ENCODE data around the gene SVOPL. TPM values are rescaled to one million over a fixed set of nuclear protein-coding genes. Genes with fewer than 3 reads are reported as not detected.

Gene SVOPL
- total RNA-seq, 1 experiment from 2014 or later = not detected

GRCh38 chr7:138608275-138608674 is 92.9 kb downstream of the SVOPL start:
- ChIA-PET RAD21 (ENCODE audit: low non-redundant PET in 1 of 2, low total read pairs in 2 of 2, uncharacterized antibody in 2 of 2, unreplicated experiment in 2 of 2) (no interaction called here), CTCF (no interaction called here), POLR2A (no interaction called here)
- H3K9ac ChIP-seq (ENCODE audit: low read length) = no peak overlapping the region
- no peak for DNase-seq (ENCODE audit: low read depth, low spot score)
- no peaks in the 10 kb centered on the region for H3K4me1 ChIP-seq (ENCODE audit: control insufficient read depth in 1 of 2, insufficient read depth in 2 of 2, low read length in 2 of 2)
- H3K79me2 ChIP-seq (ENCODE audit: insufficient read depth, low read length) = no peaks in the 10 kb centered on the region
- H2AFZ ChIP-seq (ENCODE audit: low read depth, low read length, poor library complexity, severe bottlenecking) = no peak overlapping the region
- H3K27me3 ChIP-seq (ENCODE audit: insufficient read depth, low read length) = no peaks in the 10 kb centered on the region
- H3K36me3 ChIP-seq (ENCODE audit: control insufficient read depth in 1 of 2, insufficient read depth in 2 of 2, low read length in 2 of 2) = no peaks in the 10 kb centered on the region
- no peak overlapping the region for H3K4me3 ChIP-seq (replicated peaks in 1 of 2; ENCODE audit: low read depth in 1 of 2, low read length in 2 of 2)
- H3K9me2 ChIP-seq (ENCODE audit: insufficient read depth) = no peaks in the 10 kb centered on the region
- no TSS peak for BruUV-seq (replicated peaks)
- no peak overlapping the region for H3K4me2 ChIP-seq (ENCODE audit: low read length)
- ATAC-seq = no peak
- H3K9me3 ChIP-seq (ENCODE audit: control insufficient read depth in 1 of 2, insufficient read depth in 1 of 2, low read depth in 1 of 2, low read length in 2 of 2) = no peaks in the 10 kb centered on the region; a peak in 1 of 4 replicates
- TF ChIP-seq FOSL1 (IDR thresholded peaks at IDR 0.05; ENCODE audit: low read depth) = no peak
- TF ChIP-seq ELF1 (IDR thresholded peaks at IDR 0.05; ENCODE audit: borderline replicate concordance, low read depth) = no peak
- TF ChIP-seq POLR2A (IDR thresholded peaks at IDR 0.05; ENCODE audit: borderline replicate concordance, extremely low read depth, insufficient read depth, insufficient read length) = no peak
- intact Hi-C loops (cut with micrococcal nuclease) = no loop called here
- H3K27ac ChIP-seq (ENCODE audit: low read depth, low read length) = no peak overlapping the region
- no peaks in the 10 kb centered on the region for H4K20me1 ChIP-seq (ENCODE audit: insufficient read depth)

- ChIA-PET RAD21 (ENCODE audit: low non-redundant PET in 1 of 2, low total read pairs in 2 of 2, uncharacterized antibody in 2 of 2, unreplicated experiment in 2 of 2) (no interaction called here), POLR2A (no interaction called here), CTCF (no interaction called here)
- Histone ChIP-seq H2AFZ (ENCODE audit: low read depth, low read length, poor library complexity, severe bottlenecking) (no peak overlapping the region), H3K27me3 (ENCODE audit: insufficient read depth, low read length) (no peaks in the 10 kb centered on the region), H3K9me3 (ENCODE audit: control insufficient read depth in 1 of 2, insufficient read depth in 1 of 2, low read depth in 1 of 2, low read length in 2 of 2) (no peaks in the 10 kb centered on the region; a peak in 1 of 4 replicates), H3K79me2 (ENCODE audit: insufficient read depth, low read length) (no peaks in the 10 kb centered on the region), H3K4me2 (ENCODE audit: low read length) (no peak overlapping the region), H3K4me1 (ENCODE audit: control insufficient read depth in 1 of 2, insufficient read depth in 2 of 2, low read length in 2 of 2) (no peaks in the 10 kb centered on the region), H3K36me3 (ENCODE audit: control insufficient read depth in 1 of 2, insufficient read depth in 2 of 2, low read length in 2 of 2) (no peaks in the 10 kb centered on the region), H3K4me3 (replicated peaks in 1 of 2; ENCODE audit: low read depth in 1 of 2, low read length in 2 of 2) (no peak overlapping the region), H3K9ac (ENCODE audit: low read length) (no peak overlapping the region), H3K27ac (ENCODE audit: low read depth, low read length) (no peak overlapping the region), H4K20me1 (ENCODE audit: insufficient read depth) (no peaks in the 10 kb centered on the region), H3K9me2 (ENCODE audit: insufficient read depth) (no peaks in the 10 kb centered on the region)
- ATAC-seq (no peak), DNase-seq (ENCODE audit: low read depth, low spot score) (no peak)
- BruUV-seq (replicated peaks) = no TSS peak
- TF ChIP-seq YY1 (IDR thresholded peaks at IDR 0.05; ENCODE audit: extremely low read depth, insufficient replicate concordance, low read depth, low read length) (no peak), ZFX (IDR thresholded peaks at IDR 0.05) (no peak), MAX (IDR thresholded peaks at IDR 0.05) (no peak), SIN3A (IDR thresholded peaks at IDR 0.05; ENCODE audit: low read depth) (no peak), REST (IDR thresholded peaks at IDR 0.05; ENCODE audit: low read depth) (no peak), EGR1 (IDR thresholded peaks at IDR 0.05; ENCODE audit: low read depth) (no peak), CTCF (IDR thresholded peaks at IDR 0.05 in 2 of 3, conservative IDR thresholded peaks at IDR 0.05 in 1 of 3; ENCODE audit: borderline replicate concordance in 1 of 3, insufficient read depth in 1 of 3, low read depth in 2 of 3, low read length in 2 of 3) (no peak), SP1 (IDR thresholded peaks at IDR 0.05; ENCODE audit: low read depth) (no peak)
- intact Hi-C loops (cut with micrococcal nuclease) = no loop called here
Measured at GRCh38 chr7:138607216-138608126, 93.7 kb downstream of the SVOPL start.

Data from HCT116 (cell line).